H1 (cell line): Measurements from ENCODE around the gene TMEM79. TPM values are rescaled to one million over a fixed set of nuclear protein-coding genes. Genes with fewer than 3 reads are reported as not detected.

Experiments
- CTCF ChIA-PET: fragments of 300-600 bp; sonication (Branson Sonifier 250); formaldehyde crosslinking; loops from one replicate; lab custom pipeline; 2021; ENCODE audit not compliant: partially characterized antibody; lab: Charles Lee
- POLR2A ChIA-PET: fragments of 300-600 bp; sonication (Branson Sonifier 250); formaldehyde crosslinking; loops from one replicate; lab custom pipeline; 2021; ENCODE audit warnings: inconsistent platforms; ENCODE audit not compliant: partially characterized antibody; lab: Charles Lee
- DNase-seq, 2 experiments: peaks; one replicate each; pipeline versions ENCODE4 v3.0.0 to v3.0.0-alpha.2; 2010 to 2022; ENCODE audit warnings: low spot score in 2 of 2, low read depth in 1 of 2, mixed read lengths in 1 of 2
- FAIRE-seq: peaks from 2 replicates; lab custom pipeline; 2011; peaks lifted over from hg19 to GRCh38; lab: Jason Lieb, UNC
- H2AFZ ChIP-seq: 2 replicates; pipeline ENCODE4 v1.8.1; 2012; ENCODE audit warnings: low read length, inconsistent platforms
- H2AK5ac ChIP-seq: 2 replicates; pipeline ENCODE4 v1.6.1; 2013; ENCODE audit warnings: low read depth, low read length
- H2BK120ac ChIP-seq: replicated peaks from 2 replicates; pipeline ENCODE3; 2013; ENCODE audit warnings: low read depth, low read length, inconsistent platforms
- H2BK12ac ChIP-seq: 2 replicates; pipeline ENCODE4 v1.6.1; 2013; ENCODE audit warnings: low read depth, low read length
- H2BK15ac ChIP-seq: 2 replicates; pipeline ENCODE4 v1.6.1; 2013; ENCODE audit warnings: low read length
- H2BK20ac ChIP-seq: 2 replicates; pipeline ENCODE4 v1.6.1; 2013; ENCODE audit warnings: low read length
- H2BK5ac ChIP-seq: 2 replicates; pipeline ENCODE4 v1.6.1; 2013; ENCODE audit warnings: low read depth, low read length
- H3K14ac ChIP-seq: 2 replicates; pipeline ENCODE4 v1.6.1; 2013; ENCODE audit warnings: inconsistent platforms; ENCODE audit not compliant: insufficient read length
- H3K18ac ChIP-seq: 2 replicates; pipeline ENCODE4 v1.6.1; 2013; ENCODE audit warnings: low read length; ENCODE audit errors: extremely low read depth
- H3K23ac ChIP-seq: 2 replicates; pipeline ENCODE4 v1.6.1; 2013; ENCODE audit warnings: inconsistent platforms; ENCODE audit not compliant: insufficient read length
- H3K23me2 ChIP-seq: 2 replicates; pipeline ENCODE4 v1.6.1; 2013; ENCODE audit warnings: low read depth, low read length
- H3K27ac ChIP-seq: 2 replicates; pipeline ENCODE4 v1.6.1; 2011; ENCODE audit warnings: low read depth, low read length, inconsistent platforms
- H3K27me3 ChIP-seq, 4 experiments: replicated peaks in 1 of 4; 1 replicate in 1 of 4; 2 replicates in 3 of 4; pipeline versions ENCODE4 v1.6.1 to v1.8.1; 2011 to 2013; ENCODE audit warnings: low read length in 3 of 4, mild to moderate bottlenecking in 3 of 4, inconsistent platforms in 2 of 4, mixed read lengths in 2 of 4, moderate library complexity in 1 of 4; ENCODE audit not compliant: control insufficient read depth in 3 of 4, insufficient read depth in 3 of 4; ENCODE audit errors: extremely low read depth in 1 of 4
- H3K36me3 ChIP-seq, 4 experiments: 2 replicates each; pipeline versions ENCODE4 v1.6.1 to v1.8.1; 2011 to 2013; ENCODE audit warnings: mild to moderate bottlenecking in 4 of 4, low read length in 3 of 4, moderate library complexity in 2 of 4, control low read depth in 1 of 4, inconsistent platforms in 1 of 4; ENCODE audit not compliant: insufficient read depth in 4 of 4, control insufficient read depth in 2 of 4
- H3K4ac ChIP-seq: replicated peaks from 2 replicates; pipeline ENCODE3; 2013; ENCODE audit warnings: low read length, low read depth, mixed read lengths, inconsistent platforms; ENCODE audit not compliant: insufficient read length
- H3K4me1 ChIP-seq, 4 experiments: replicated peaks in 1 of 4; 1 replicate in 1 of 4; 2 replicates in 3 of 4; pipeline versions ENCODE4 v1.6.1 to v1.8.1; 2011 to 2013; ENCODE audit warnings: low read length in 3 of 4, inconsistent platforms in 2 of 4, mixed read lengths in 1 of 4; ENCODE audit not compliant: insufficient read depth in 4 of 4, control insufficient read depth in 3 of 4
- H3K4me2 ChIP-seq, 2 experiments: 2 replicates each; pipeline versions ENCODE4 v1.6.1 to v1.8.1; 2011 to 2013; ENCODE audit warnings: low read depth in 2 of 2, low read length in 2 of 2, control low read depth in 1 of 2, inconsistent platforms in 1 of 2, mild to moderate bottlenecking in 1 of 2; ENCODE audit not compliant: insufficient read depth in 1 of 2
- H3K4me3 ChIP-seq, 4 experiments: fragments of 200-600, 300-600 bp in 1 of 4; sonication (generic), shearing (Covaris generic), sonication (Bioruptor Twin) in 1 of 4; 2 replicates each; pipeline versions ENCODE4 v1.5.1 to v1.8.1; 2011 to 2016; ENCODE audit warnings: low read length in 4 of 4, low read depth in 3 of 4, control low read depth in 2 of 4, inconsistent platforms in 2 of 4, mild to moderate bottlenecking in 2 of 4, mixed read lengths in 1 of 4, moderate library complexity in 1 of 4; ENCODE audit not compliant: insufficient read depth in 2 of 4; ENCODE audit errors: extremely low read depth in 1 of 4
- H3K56ac ChIP-seq: replicated peaks from 2 replicates; pipeline ENCODE3; 2013; ENCODE audit warnings: low read depth, mild to moderate bottlenecking, mixed read lengths, low read length, inconsistent platforms; ENCODE audit not compliant: insufficient read length
- H3K79me1 ChIP-seq: 2 replicates; pipeline ENCODE4 v1.6.1; 2013; ENCODE audit warnings: low read depth, low read length, control low read depth
- H3K79me2 ChIP-seq, 2 experiments: 2 replicates each; pipeline versions ENCODE4 v1.6.1 to v1.8.1; 2012 to 2013; ENCODE audit warnings: low read length in 2 of 2, mild to moderate bottlenecking in 2 of 2, inconsistent platforms in 1 of 2; ENCODE audit not compliant: insufficient read depth in 2 of 2, control insufficient read depth in 1 of 2
- H3K9ac ChIP-seq, 4 experiments: replicated peaks in 1 of 4; 1 replicate in 1 of 4; 2 replicates in 3 of 4; pipeline versions ENCODE4 v1.6.1 to v1.8.1; 2011 to 2013; ENCODE audit warnings: low read depth in 3 of 4, low read length in 3 of 4, control low read depth in 2 of 4, mild to moderate bottlenecking in 2 of 4, moderate library complexity in 2 of 4, inconsistent platforms in 1 of 4; ENCODE audit errors: extremely low read depth in 1 of 4
- H3K9me3 ChIP-seq, 2 experiments: 2 replicates each; pipeline versions ENCODE4 v1.6.1 to v1.8.1; 2012 to 2013; ENCODE audit warnings: mild to moderate bottlenecking in 2 of 2, moderate library complexity in 2 of 2, control low read depth in 1 of 2, inconsistent platforms in 1 of 2, low read depth in 1 of 2, low read length in 1 of 2, mixed read lengths in 1 of 2; ENCODE audit not compliant: insufficient read depth in 2 of 2
- H4K20me1 ChIP-seq, 2 experiments: replicated peaks in 1 of 2; 2 replicates each; pipeline versions ENCODE3 to v1.8.1; 2011 to 2013; ENCODE audit warnings: inconsistent platforms in 2 of 2, low read length in 2 of 2, mild to moderate bottlenecking in 1 of 2; ENCODE audit not compliant: insufficient read depth in 2 of 2, control insufficient read depth in 1 of 2
- H4K5ac ChIP-seq: 2 replicates; pipeline ENCODE4 v1.6.1; 2013; ENCODE audit warnings: low read length, low read depth, mixed read lengths, inconsistent platforms; ENCODE audit not compliant: insufficient read length
- H4K8ac ChIP-seq: 2 replicates; pipeline ENCODE4 v1.8.0; 2013; ENCODE audit warnings: mild to moderate bottlenecking, moderate library complexity, low read length, inconsistent platforms; ENCODE audit not compliant: insufficient read depth; ENCODE audit errors: extremely low read depth
- H4K91ac ChIP-seq: replicated peaks from 2 replicates; pipeline ENCODE3; 2013; ENCODE audit warnings: low read length, mixed read lengths, inconsistent platforms; ENCODE audit not compliant: insufficient read length
- BCL11A ChIP-seq, 2 experiments: IDR thresholded peaks; one replicate each; pipeline ENCODE4 v1.6.1; 2011; ENCODE audit warnings: low read depth in 2 of 2, low read length in 2 of 2, mild to moderate bottlenecking in 2 of 2
- CBX5 ChIP-seq: fragments of 300-800, 300-1000 bp; sonication (generic); IDR thresholded peaks from 2 replicates; pipeline ENCODE4 v1.7.1; 2016; ENCODE audit warnings: antibody characterized with exemption, low read length, low read depth
- CTBP2 ChIP-seq: IDR thresholded peaks from 2 replicates; pipeline ENCODE4 v1.7.0; 2011; ENCODE audit warnings: borderline replicate concordance, mild to moderate bottlenecking, moderate library complexity, mixed read lengths, low read length; ENCODE audit not compliant: insufficient read depth, insufficient read length
- GABPA ChIP-seq: IDR thresholded peaks from 2 replicates; pipeline ENCODE4 v1.6.1; 2011; ENCODE audit warnings: mild to moderate bottlenecking, low read length, moderate library complexity, borderline replicate concordance; ENCODE audit not compliant: insufficient read depth
- HDAC6 ChIP-seq: IDR thresholded peaks from one replicate; pipeline ENCODE4 v1.7.1; 2012; ENCODE audit warnings: low read depth, mild to moderate bottlenecking, inconsistent platforms, low read length, moderate library complexity
- PHF8 ChIP-seq: fragments of 200-600 bp; sonication (generic); conservative IDR thresholded peaks from 2 replicates; pipeline ENCODE4 v1.7.1; 2012; ENCODE audit warnings: low read depth, mild to moderate bottlenecking, inconsistent platforms, low read length, moderate library complexity
- POU5F1 ChIP-seq: IDR thresholded peaks from 2 replicates; pipeline ENCODE4 v1.6.1; 2011; ENCODE audit warnings: low read depth, mild to moderate bottlenecking, low read length, moderate library complexity
- SAP30 ChIP-seq: fragments of 300-600 bp; sonication (generic); IDR thresholded peaks from 2 replicates; pipeline ENCODE4 v1.7.1; 2012; ENCODE audit warnings: low read length, moderate library complexity, mild to moderate bottlenecking, inconsistent platforms; ENCODE audit not compliant: insufficient read depth, insufficient replicate concordance
- TAF1 ChIP-seq: IDR thresholded peaks from 2 replicates; pipeline ENCODE4 v1.6.1; 2011; ENCODE audit warnings: mild to moderate bottlenecking, low read depth, low read length
- TAF7 ChIP-seq: optimal IDR thresholded peaks from 2 replicates; pipeline ENCODE3; 2011; ENCODE audit warnings: low read depth, mild to moderate bottlenecking, inconsistent platforms, low read length, moderate library complexity, borderline replicate concordance
- WGBS, 2 experiments: shearing (Covaris generic) in 1 of 2; methylation state at CpG; one replicate each; pipeline versions ENCODE4 v1.1.6 to v1.1.7; 2013 to 2015; ENCODE audit warnings: low lambda C conversion rate in 2 of 2, mixed read lengths in 2 of 2, inconsistent platforms in 1 of 2, low coverage in 1 of 2, missing lambda C conversion rate in 1 of 2; ENCODE audit not compliant: insufficient replicate concordance in 2 of 2, insufficient coverage in 1 of 2, insufficient read length in 1 of 2; ENCODE audit errors: extremely low coverage in 1 of 2, missing lambda C conversion rate in 1 of 2; 5-methylcytosine and 5-hydroxymethylcytosine counted together
- polyA plus RNA-seq, 7 experiments: library from polyadenylated mRNA; depleted of rRNA in 3 of 7; stranded (reverse) in 5 of 7; unstranded in 2 of 7; fragments of >200 nt in 5 of 7; fragments of 200-250 nt in 2 of 7; gene quantifications; 1 replicate in 5 of 7; 2 replicates in 1 of 7; 4 replicates in 1 of 7; pipeline versions ENCODE4 v1.2.1 to v1.2.3, GENCODE V29; 2011 to 2013; ENCODE audit warnings: missing spikeins in 2 of 7, mixed read lengths in 2 of 7
- total RNA-seq: library from RNA; stranded (reverse); fragmentation: NEBNext Ultra II Directional; extraction: Animal tissue kit (Norgen Biotek cat#: 25700); gene quantifications from 2 replicates; pipeline ENCODE4 v1.2.1, GENCODE V29; 2021
- TF ChIP-seq, protein P1 (sequence below): IDR thresholded peaks from 2 replicates; pipeline ENCODE4 v1.6.1; 2011; ENCODE audit warnings: low read depth, mild to moderate bottlenecking, low read length; ENCODE audit not compliant: insufficient read depth
- TF ChIP-seq, protein P2 (sequence below): IDR thresholded peaks from 2 replicates; pipeline ENCODE4 v1.6.1; 2012; ENCODE audit warnings: inconsistent platforms

TMEM79 gene
- total and polyA plus RNA-seq, 2 of the 8 experiments (the other 6 are each of a cell fraction or from before 2014, with no cell fraction given): 2.1 to 2.3 TPM

DNA sequence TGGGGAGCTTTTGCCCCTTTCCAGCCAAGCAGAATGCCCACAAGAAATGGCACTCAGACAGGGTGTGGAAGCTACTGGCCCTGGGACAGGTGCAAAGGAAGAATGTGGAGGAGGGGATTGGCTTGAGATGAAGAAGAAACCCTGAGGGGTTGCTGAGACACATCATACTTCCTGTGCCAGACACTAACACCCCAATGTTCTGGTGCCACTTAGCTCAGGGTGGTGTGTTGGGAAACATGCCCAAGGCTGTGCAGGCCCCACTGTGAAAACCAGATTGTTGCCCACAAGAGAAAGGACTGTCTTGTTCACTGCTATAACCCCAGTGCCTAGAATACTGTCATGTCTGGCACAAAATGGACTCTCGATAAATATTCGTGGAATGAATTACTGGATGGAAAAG, 26.4 kb upstream of the TMEM79 start:
- H3K4me2 ChIP-seq: no peak overlapping the region
- peaks cover 48 to 82% (median 72%) of the 10 kb centered on the region in 4 experiments for H3K36me3 ChIP-seq
- H2BK12ac ChIP-seq: no peak overlapping the region
- no peak overlapping the region for H3K56ac ChIP-seq
- no peaks in the 10 kb centered on the region for H3K9me3 ChIP-seq
- H4K5ac ChIP-seq: no peak overlapping the region
- no peak overlapping the region for H3K23ac ChIP-seq
- FAIRE-seq: no peak
- no peaks in the 10 kb centered on the region for H3K27me3 ChIP-seq
- no peaks in the 10 kb centered on the region; the same call in 1 of the 2 replicates for H3K79me1 ChIP-seq
- H3K18ac ChIP-seq: no peak overlapping the region
- no peak overlapping the region for H3K4me3 ChIP-seq
- H3K4me1 ChIP-seq: no peaks in the 10 kb centered on the region
- ChIA-PET CTCF (interaction anchor here (0.6 to 47.2 kb wide), 5 partner anchors 11 to 117 kb away, joined by 3 to 1265 read pairs (median 4); partner anchors contain the start of gene SEMA4A), POLR2A (interaction anchor here (1.3 to 4.3 kb wide), 4 partner anchors 11 to 28 kb away, joined by 3 to 19 read pairs (median 7); no protein-coding TSS in a partner anchor)
- H3K9ac ChIP-seq: no peak overlapping the region
- no peak overlapping the region for H3K14ac ChIP-seq
- no peak overlapping the region for H2AK5ac ChIP-seq
- H3K79me2 ChIP-seq: no peaks in the 10 kb centered on the region
- no peak overlapping the region for H2BK15ac ChIP-seq
- H4K8ac ChIP-seq: no peak overlapping the region
- no peak overlapping the region for H3K4ac ChIP-seq
- no peak overlapping the region for H2BK120ac ChIP-seq
- no peak overlapping the region for H2AFZ ChIP-seq
- no peak overlapping the region for H2BK20ac ChIP-seq
- H3K27ac ChIP-seq: no peak overlapping the region
- H3K23me2 ChIP-seq: no peaks in the 10 kb centered on the region
- no peak for DNase-seq
- WGBS, 2 experiments: 100% methylated on average over 2 of the region's 2 CpGs; no CpG with 5 or more reads in 1 of the 2 experiments
- no peak overlapping the region for H4K91ac ChIP-seq
- peaks cover 0 to 3% of the 10 kb centered on the region in 2 experiments for H4K20me1 ChIP-seq
- no peak overlapping the region for H2BK5ac ChIP-seq
- TF ChIP-seq, protein P1, sequence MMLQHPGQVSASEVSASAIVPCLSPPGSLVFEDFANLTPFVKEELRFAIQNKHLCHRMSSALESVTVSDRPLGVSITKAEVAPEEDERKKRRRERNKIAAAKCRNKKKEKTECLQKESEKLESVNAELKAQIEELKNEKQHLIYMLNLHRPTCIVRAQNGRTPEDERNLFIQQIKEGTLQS: no peak
- no peak for TF ChIP-seq POU5F1
- TF ChIP-seq TAF1: no peak
- TF ChIP-seq SAP30: no peak
- TF ChIP-seq TAF7: no peak
- no peak for TF ChIP-seq PHF8
- no peak for TF ChIP-seq CTBP2
- TF ChIP-seq, protein P2, sequence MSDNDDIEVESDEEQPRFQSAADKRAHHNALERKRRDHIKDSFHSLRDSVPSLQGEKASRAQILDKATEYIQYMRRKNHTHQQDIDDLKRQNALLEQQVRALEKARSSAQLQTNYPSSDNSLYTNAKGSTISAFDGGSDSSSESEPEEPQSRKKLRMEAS: no peak
- TF ChIP-seq GABPA: no peak
- TF ChIP-seq HDAC6: no peak
- TF ChIP-seq BCL11A (IDR thresholded peaks at IDR 0.05; ENCODE audit: low read depth in 2 of 2, low read length in 2 of 2): no peak
- no peak for TF ChIP-seq CBX5
